C4-2B (cell line): ENCODE measurements around the gene AKAP3.

Source experiments
- CTCF ChIP-seq: fragments of 450-650 bp; conservative IDR thresholded peaks from 2 replicates; pipeline ENCODE4 v1.5.1; 2017; ENCODE audit warnings: mild to moderate bottlenecking
- ZFX ChIP-seq: fragments of 450-650 bp; IDR thresholded peaks from 2 replicates; pipeline ENCODE4 v1.6.1; 2017

- TF ChIP-seq CTCF: no peak
- TF ChIP-seq ZFX: no peak
Observed at GRCh38 chr12:4648501-4649357, at the start of gene AKAP3, which contains the start of gene NDUFA9.
